K562 (cell line): ENCODE results near the gene CPNE2. TPM values are rescaled to one million over a fixed set of nuclear protein-coding genes. Genes with fewer than 3 reads are reported as not detected.

ENCODE experiments used
- ATAC-seq: fragments of 200-7000 bp; cut with Tn5 transposase; 3 replicates; pipeline ENCODE4 v1.9.1; 2020; ENCODE audit warnings: moderate library complexity
- BruUV-seq: library from RNA; stranded (reverse); fragments of 400-500 nt; replicated peaks from 2 replicates; lab custom pipeline; 2021; lab: Mats Ljungman, UMichigan
- CTCF ChIA-PET: fragments of 300-600 bp; formaldehyde crosslinking; extraction: SDS; loops from one replicate; lab custom pipeline; 2021; ENCODE audit warnings: low intra/inter-chr PET ratio; lab: Yijun Ruan, JAX
- POLR2A ChIA-PET: fragments of 300-600, 350-650 bp; sonication (Branson Sonifier 250); formaldehyde crosslinking; extraction: SDS; loops from one replicate; lab custom pipeline; 2021; ENCODE audit warnings: antibody characterized with exemption, inconsistent platforms; lab: Yijun Ruan, JAX
- DNase-seq, 4 experiments: peaks; one replicate each; pipeline versions ENCODE4 v3.0.0 to v3.0.0-alpha.2; 2011 to 2018; ENCODE audit warnings: low spot score in 3 of 4, mixed read lengths in 3 of 4; ENCODE audit errors: extremely low read depth in 1 of 4
- FAIRE-seq: peaks from 2 replicates; lab custom pipeline; 2011; peaks lifted over from hg19 to GRCh38; lab: Jason Lieb, UNC
- H2AFZ ChIP-seq: 2 replicates; pipeline ENCODE4 v1.6.0; 2011; ENCODE audit warnings: low read depth, low read length, control low read depth, inconsistent platforms
- H3K27ac ChIP-seq: fragments of 200-600 bp; 3 replicates; pipeline ENCODE4 v1.8.0; 2011; ENCODE audit warnings: low read depth, mild to moderate bottlenecking, control low read depth, inconsistent platforms, low read length, moderate library complexity, mixed read lengths; ENCODE audit errors: extremely low read depth
- H3K27me3 ChIP-seq, 2 experiments: fragments of 300-600 bp in 1 of 2; 2 replicates in 1 of 2; 3 replicates in 1 of 2; pipeline versions ENCODE4 v1.6.0 to v1.8.0; 2011; ENCODE audit warnings: inconsistent platforms in 2 of 2, low read length in 2 of 2, mild to moderate bottlenecking in 1 of 2, mixed read lengths in 1 of 2, moderate library complexity in 1 of 2; ENCODE audit not compliant: control insufficient read depth in 2 of 2, insufficient read depth in 2 of 2
- H3K36me3 ChIP-seq: fragments of 300-600 bp; 3 replicates; pipeline ENCODE4 v1.8.0; 2011; ENCODE audit warnings: mild to moderate bottlenecking, low read length, inconsistent platforms; ENCODE audit not compliant: control insufficient read depth, insufficient read depth
- H3K4me1 ChIP-seq, 2 experiments: fragments of 200-600 bp in 1 of 2; replicated peaks in 1 of 2; 2 replicates in 1 of 2; 3 replicates in 1 of 2; pipeline versions ENCODE4 v1.5.1 to v1.8.0; 2011; ENCODE audit warnings: inconsistent platforms in 2 of 2, low read length in 2 of 2, mild to moderate bottlenecking in 1 of 2, mixed read lengths in 1 of 2, moderate library complexity in 1 of 2; ENCODE audit not compliant: control insufficient read depth in 2 of 2, insufficient read depth in 2 of 2
- H3K4me2 ChIP-seq: 2 replicates; pipeline ENCODE4 v1.6.1; 2011; ENCODE audit warnings: low read length, control low read depth, inconsistent platforms, mixed read lengths; ENCODE audit not compliant: insufficient read depth
- H3K4me3 ChIP-seq: fragments of 200-600 bp; sonication (generic), shearing (Covaris generic); 2 replicates; pipeline ENCODE4 v1.5.1; 2016; ENCODE audit warnings: control low read depth, inconsistent platforms
- H3K79me2 ChIP-seq: fragments of 200-600 bp; 3 replicates; pipeline ENCODE4 v1.8.0; 2011; ENCODE audit warnings: low read length, inconsistent platforms; ENCODE audit not compliant: control insufficient read depth, insufficient read depth
- H3K9ac ChIP-seq, 2 experiments: 2 replicates each; pipeline versions ENCODE4 v1.6.0 to v1.6.1; 2011; ENCODE audit warnings: low read depth in 2 of 2, low read length in 2 of 2, control low read depth in 1 of 2, inconsistent platforms in 1 of 2, mild to moderate bottlenecking in 1 of 2, mixed read lengths in 1 of 2; ENCODE audit not compliant: insufficient read depth in 1 of 2
- H3K9me1 ChIP-seq: one replicate; pipeline ENCODE4 v1.6.0; 2011; ENCODE audit warnings: inconsistent platforms, mild to moderate bottlenecking, low read length, moderate library complexity; ENCODE audit not compliant: control insufficient read depth, insufficient read depth
- H3K9me3 ChIP-seq: replicated peaks from 2 replicates; pipeline ENCODE4 v1.5.1; 2011; ENCODE audit warnings: low read depth, low read length, inconsistent platforms; ENCODE audit not compliant: control insufficient read depth, insufficient read depth
- H4K20me1 ChIP-seq: replicated peaks from 2 replicates; pipeline ENCODE4 v1.6.1; 2011; ENCODE audit warnings: low read length, inconsistent platforms, mixed read lengths; ENCODE audit not compliant: control insufficient read depth, insufficient read depth
- RBM25 ChIP-seq: fragments of 200-400 bp; formaldehyde crosslinking; IDR thresholded peaks from 2 replicates; pipeline ENCODE4 v1.6.1; 2018; ENCODE audit warnings: low read length, low read depth, moderate library complexity; ENCODE audit not compliant: severe bottlenecking
- WGBS: fragments of 100-300 bp; shearing (Covaris generic); methylation state at CpG from one replicate; pipeline ENCODE4 v1.1.6; 2016; ENCODE audit warnings: low coverage, mixed read lengths; ENCODE audit not compliant: insufficient coverage; ENCODE audit errors: missing lambda C conversion rate; 5-methylcytosine and 5-hydroxymethylcytosine counted together
- in situ Hi-C: fragments of 300-500 bp; cut with MboI; formaldehyde crosslinking; loops from 4 replicates; pipeline ENCODE4 v1.15.0; 2018; ENCODE audit warnings: inconsistent platforms, mixed read lengths
- intact Hi-C: fragments of 100-400 bp; cut with micrococcal nuclease; formaldehyde crosslinking; loops from 2 replicates; pipeline ENCODE4 v1.14.2; 2022
- polyA plus RNA-seq, 8 experiments: library from polyadenylated mRNA; depleted of rRNA in 4 of 8; stranded (reverse) in 5 of 8; unstranded in 3 of 8; fragments of >200 nt; fragmentation: Nextera tagmentation in 2 of 8; fragmentation: Illumina TruSeq in 1 of 8; extraction: Ambion mirVana in 2 of 8; extraction: Trizol in 1 of 8; gene quantifications; 2 replicates each; pipeline versions ENCODE4 v1.2.1 to v1.2.3, GENCODE V29; 2011 to 2014; ENCODE audit warnings: inconsistent platforms in 1 of 8, missing spikeins in 1 of 8
- total RNA-seq, 7 experiments: library from RNA; depleted of rRNA in 6 of 7; stranded (reverse); fragments of >200 nt in 6 of 7; fragmentation: Illumina TruSeq in 2 of 7; extraction: Trizol in 2 of 7; gene quantifications; 2 replicates each; pipeline versions ENCODE4 v1.2.1 to v1.2.3, GENCODE V29; 2011 to 2021; ENCODE audit warnings: low replicate concordance in 1 of 7
- TF ChIP-seq, protein P1 (sequence below): fragments of 250-450 bp; sonication (Bioruptor Pico); IDR thresholded peaks from 2 replicates; pipeline ENCODE4 v1.4.0; 2020; ENCODE audit warnings: mild to moderate bottlenecking, moderate library complexity, borderline replicate concordance

Gene CPNE2
- total and polyA plus RNA-seq, 9 of the 15 experiments (the other 6 are each of a cell fraction or from before 2014, with no cell fraction given): 3.0 to 13.9 (median 8.6) TPM

DNA sequence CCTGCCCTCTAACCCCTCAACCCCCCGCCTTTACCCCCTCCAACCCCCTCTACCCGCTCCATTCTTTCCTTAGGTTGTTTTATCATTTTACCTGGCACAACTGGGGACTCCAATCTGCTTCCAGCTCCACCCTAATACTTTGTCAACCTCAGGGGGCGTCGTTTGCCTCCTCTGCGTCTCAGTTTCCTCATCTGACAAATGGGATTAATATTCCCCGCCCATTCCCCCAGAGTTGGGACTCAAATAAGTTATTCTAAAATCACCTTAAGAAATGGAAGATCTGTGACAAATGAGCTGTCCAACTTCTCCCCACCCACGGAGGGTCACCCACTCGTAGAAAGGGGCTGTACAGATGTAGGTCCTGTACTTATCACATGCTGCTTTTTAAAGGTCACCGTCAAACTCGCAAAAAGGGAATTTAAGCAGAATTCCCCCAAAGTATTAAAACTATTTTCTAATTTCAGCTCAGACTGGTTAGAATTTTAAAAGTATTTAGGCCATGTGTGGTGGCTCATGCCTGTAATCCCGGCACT, 40.6 kb upstream of the CPNE2 start:
- Histone ChIP-seq H3K9ac (no peak overlapping the region), H3K4me2 (no peak overlapping the region), H3K9me1 (no peaks in the 10 kb centered on the region), H3K79me2 (no peaks in the 10 kb centered on the region), H3K4me3 (no peak overlapping the region), H3K4me1 (no peaks in the 10 kb centered on the region), H2AFZ (no peak overlapping the region), H3K27ac (no peak overlapping the region), H3K9me3 (no peaks in the 10 kb centered on the region), H4K20me1 (no peaks in the 10 kb centered on the region), H3K27me3 (peaks cover 40 to 43% of the 10 kb centered on the region in 2 experiments), H3K36me3 (no peaks in the 10 kb centered on the region)
- in situ Hi-C loops: no loop called here
- CTCF ChIA-PET: no interaction called here
- FAIRE-seq: no peak
- TF ChIP-seq RBM25: peak; percentile 60
- TF ChIP-seq, protein P1, sequence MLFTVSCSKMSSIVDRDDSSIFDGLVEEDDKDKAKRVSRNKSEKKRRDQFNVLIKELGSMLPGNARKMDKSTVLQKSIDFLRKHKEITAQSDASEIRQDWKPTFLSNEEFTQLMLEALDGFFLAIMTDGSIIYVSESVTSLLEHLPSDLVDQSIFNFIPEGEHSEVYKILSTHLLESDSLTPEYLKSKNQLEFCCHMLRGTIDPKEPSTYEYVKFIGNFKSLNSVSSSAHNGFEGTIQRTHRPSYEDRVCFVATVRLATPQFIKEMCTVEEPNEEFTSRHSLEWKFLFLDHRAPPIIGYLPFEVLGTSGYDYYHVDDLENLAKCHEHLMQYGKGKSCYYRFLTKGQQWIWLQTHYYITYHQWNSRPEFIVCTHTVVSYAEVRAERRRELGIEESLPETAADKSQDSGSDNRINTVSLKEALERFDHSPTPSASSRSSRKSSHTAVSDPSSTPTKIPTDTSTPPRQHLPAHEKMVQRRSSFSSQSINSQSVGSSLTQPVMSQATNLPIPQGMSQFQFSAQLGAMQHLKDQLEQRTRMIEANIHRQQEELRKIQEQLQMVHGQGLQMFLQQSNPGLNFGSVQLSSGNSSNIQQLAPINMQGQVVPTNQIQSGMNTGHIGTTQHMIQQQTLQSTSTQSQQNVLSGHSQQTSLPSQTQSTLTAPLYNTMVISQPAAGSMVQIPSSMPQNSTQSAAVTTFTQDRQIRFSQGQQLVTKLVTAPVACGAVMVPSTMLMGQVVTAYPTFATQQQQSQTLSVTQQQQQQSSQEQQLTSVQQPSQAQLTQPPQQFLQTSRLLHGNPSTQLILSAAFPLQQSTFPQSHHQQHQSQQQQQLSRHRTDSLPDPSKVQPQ (CRISPR knock-in tag): no peak
- WGBS: 2% methylated on average over 11 of the region's 11 CpGs
- BruUV-seq: no TSS peak
- POLR2A ChIA-PET: interaction anchor here (3.0 kb wide), 1 partner anchor 9 kb away, joined by 12 read pairs; no protein-coding TSS in a partner anchor
- no peak for ATAC-seq
- DNase-seq: no peak
- intact Hi-C loops: no loop called here
